ES-I3 (cell line): ENCODE measurements around the gene TAF3.
"Not testable (repeated sequence)": the region's sequence is repeated elsewhere in the genome, so short reads cannot be mapped to it uniquely, and the experiment has no call there.

Source experiments
- H3K36me3 ChIP-seq: 2 replicates; pipeline ENCODE4 v1.6.1; 2013; ENCODE audit warnings: mild to moderate bottlenecking, low read length, control low read depth, moderate library complexity; ENCODE audit not compliant: insufficient read depth
- H3K4me1 ChIP-seq: 2 replicates; pipeline ENCODE4 v1.6.1; 2013; ENCODE audit warnings: mild to moderate bottlenecking, control low read depth, low read length; ENCODE audit not compliant: insufficient read depth
- H3K9ac ChIP-seq: 2 replicates; pipeline ENCODE4 v1.6.1; 2013; ENCODE audit warnings: low read depth, mild to moderate bottlenecking, low read length, moderate library complexity
- H3K9me3 ChIP-seq: 2 replicates; pipeline ENCODE4 v1.6.1; 2013; ENCODE audit warnings: mild to moderate bottlenecking, low read length, moderate library complexity; ENCODE audit not compliant: control insufficient read depth, insufficient read depth

The TAF3 gene

GRCh38 chr10:8013006-8013405, 194.7 kb downstream of the TAF3 start:
- Histone ChIP-seq H3K9ac (no peak overlapping the region), H3K36me3 (no peaks in the 10 kb centered on the region), H3K9me3 (no peaks in the 10 kb centered on the region), H3K4me1 (0 out of 2 replicates have a peak, but pooled peaks cover 3% of the 10 kb centered on the region)

GRCh38 chr10:8013619-8014018, 195.3 kb downstream of the TAF3 start:
- H3K4me1 ChIP-seq = 0 out of 2 replicates have a peak, but pooled peaks cover 3% of the 10 kb centered on the region
- H3K9me3 ChIP-seq = no peaks in the 10 kb centered on the region
- no peak overlapping the region for H3K9ac ChIP-seq
- H3K36me3 ChIP-seq = no peaks in the 10 kb centered on the region

GRCh38 chr10:8014649-8015048, 196.3 kb downstream of the TAF3 start:
- Histone ChIP-seq H3K4me1 (0 out of 2 replicates have a peak, but pooled peaks cover 3% of the 10 kb centered on the region), H3K36me3 (no peaks in the 10 kb centered on the region), H3K9me3 (no peaks in the 10 kb centered on the region), H3K9ac (no peak overlapping the region)

GRCh38 chr10:8017277-8017676, 199.0 kb downstream of the TAF3 start:
- Histone ChIP-seq H3K9me3 (no peaks in the 10 kb centered on the region), H3K4me1 (0 out of 2 replicates have a peak, but pooled peaks cover 3% of the 10 kb centered on the region), H3K9ac (no peak overlapping the region), H3K36me3 (no peaks in the 10 kb centered on the region)

GRCh38 chr10:8023321-8023720, 205.0 kb downstream of the TAF3 start:
- no peak overlapping the region for H3K9ac ChIP-seq
- no peaks in the 10 kb centered on the region for H3K9me3 ChIP-seq
- no peaks in the 10 kb centered on the region for H3K4me1 ChIP-seq
- no peaks in the 10 kb centered on the region for H3K36me3 ChIP-seq

- Histone ChIP-seq H3K36me3 (no peaks in the 10 kb centered on the region), H3K9me3 (no peaks in the 10 kb centered on the region), H3K9ac (no peak overlapping the region), H3K4me1 (no peaks in the 10 kb centered on the region)
Observed at GRCh38 chr10:8023851-8024250, 205.5 kb downstream of the TAF3 start.

GRCh38 chr10:8026349-8027259, 208.3 kb downstream of the TAF3 start:
- Histone ChIP-seq H3K9ac (no peak overlapping the region), H3K4me1 (no peaks in the 10 kb centered on the region), H3K9me3 (no peaks in the 10 kb centered on the region), H3K36me3 (no peaks in the 10 kb centered on the region)

GRCh38 chr10:8031211-8031610, 212.9 kb downstream of the TAF3 start:
- not testable (repeated sequence) for H3K36me3 ChIP-seq, H3K9me3 ChIP-seq, H3K4me1 ChIP-seq, H3K9ac ChIP-seq

GRCh38 chr10:8032558-8032957, 214.3 kb downstream of the TAF3 start:
- Histone ChIP-seq H3K4me1 (no peaks in the 10 kb centered on the region; the same call in 1 of the 2 replicates), H3K36me3 (no peaks in the 10 kb centered on the region), H3K9me3 (no peaks in the 10 kb centered on the region), H3K9ac (no peak overlapping the region)

GRCh38 chr10:8033812-8034465, 215.6 kb downstream of the TAF3 start:
- Histone ChIP-seq H3K9ac (peak overlapping the region; percentile 46; the same call in 1 of the 2 replicates), H3K9me3 (no peaks in the 10 kb centered on the region), H3K36me3 (no peaks in the 10 kb centered on the region)

GRCh38 chr10:8034466-8035005, 216.2 kb downstream of the TAF3 start:
- Histone ChIP-seq H3K9ac (peak overlapping the region; percentile 46; the same call in 1 of the 2 replicates), H3K36me3 (no peaks in the 10 kb centered on the region), H3K4me1 (peaks cover 4% of the 10 kb centered on the region), H3K9me3 (no peaks in the 10 kb centered on the region)

More at GRCh38 chr10:8033812-8034465, 215.6 kb downstream of the TAF3 start:
- H3K4me1 ChIP-seq = no peaks in the 10 kb centered on the region; the same call in none of the 2 replicates

- Histone ChIP-seq H3K4me1 (peaks cover 5% of the 10 kb centered on the region), H3K36me3 (no peaks in the 10 kb centered on the region), H3K9ac (peak overlapping the region; percentile 17; the same call in 1 of the 2 replicates), H3K9me3 (no peaks in the 10 kb centered on the region)
Observed at GRCh38 chr10:8035006-8035640, 216.8 kb downstream of the TAF3 start.

GRCh38 chr10:8035641-8036470, 217.6 kb downstream of the TAF3 start:
- Histone ChIP-seq H3K9me3 (no peaks in the 10 kb centered on the region), H3K36me3 (no peaks in the 10 kb centered on the region), H3K9ac (peak overlapping the region; percentile 16; the same call in 1 of the 2 replicates), H3K4me1 (peaks cover 5% of the 10 kb centered on the region)
